Duodenal mucosa (tissue), 2 donors: ENCODE results near the gene DEAF1.
"Not testable (repeated sequence)": the region's sequence is repeated elsewhere in the genome, so short reads cannot be mapped to it uniquely, and the experiment has no call there.

Source experiments
- H3K27ac ChIP-seq: one replicate; pipeline ENCODE4 v1.7.0; 2013; ENCODE audit warnings: low read depth, low read length
- H3K27me3 ChIP-seq, 2 donors: one replicate each; pipeline ENCODE4 v1.7.0; 2013; ENCODE audit warnings: low read length in 2 of 2, control low read depth in 1 of 2; ENCODE audit not compliant: insufficient read depth in 2 of 2, control insufficient read depth in 1 of 2
- H3K36me3 ChIP-seq, 2 donors: one replicate each; pipeline ENCODE4 v1.7.0; 2013; ENCODE audit warnings: low read length in 2 of 2, control low read depth in 1 of 2; ENCODE audit not compliant: insufficient read depth in 2 of 2, control insufficient read depth in 1 of 2
- H3K4me1 ChIP-seq, 2 donors: one replicate each; pipeline ENCODE4 v1.7.0; 2013; ENCODE audit warnings: low read length in 2 of 2, control low read depth in 1 of 2; ENCODE audit not compliant: insufficient read depth in 2 of 2, control insufficient read depth in 1 of 2
- H3K4me3 ChIP-seq, 2 donors: one replicate each; pipeline ENCODE4 v1.7.0; 2013; ENCODE audit warnings: low read length in 2 of 2, low read depth in 1 of 2
- H3K9ac ChIP-seq, 2 donors: one replicate each; pipeline ENCODE4 v1.7.0; 2013; ENCODE audit warnings: low read length in 2 of 2, low read depth in 1 of 2
- H3K9me3 ChIP-seq, 2 donors: one replicate each; pipeline ENCODE4 v1.7.0; 2013; ENCODE audit warnings: low read length in 2 of 2, control low read depth in 1 of 2; ENCODE audit not compliant: control insufficient read depth in 1 of 2

DEAF1 gene

GRCh38 chr11:647672-648158, 47.3 kb downstream of the DEAF1 start:
- H3K4me3 ChIP-seq, H3K4me1 ChIP-seq, H3K9me3 ChIP-seq, H3K27me3 ChIP-seq, H3K27ac ChIP-seq: not testable (repeated sequence)
- peak overlapping the region in 1 of 2 donors; percentile 2 for H3K9ac ChIP-seq
- peaks cover 0 to 13% of the 10 kb centered on the region in 2 donors for H3K36me3 ChIP-seq

GRCh38 chr11:646214-646613, 48.8 kb downstream of the DEAF1 start:
- no peaks in the 10 kb centered on the region for H3K27me3 ChIP-seq
- H3K27ac ChIP-seq = no peak overlapping the region
- no peaks in the 10 kb centered on the region for H3K4me1 ChIP-seq
- H3K9ac ChIP-seq = no peak overlapping the region
- no peaks in the 10 kb centered on the region for H3K9me3 ChIP-seq
- no peak overlapping the region for H3K4me3 ChIP-seq
- H3K36me3 ChIP-seq = peaks cover 0 to 13% of the 10 kb centered on the region in 2 donors

DNA sequence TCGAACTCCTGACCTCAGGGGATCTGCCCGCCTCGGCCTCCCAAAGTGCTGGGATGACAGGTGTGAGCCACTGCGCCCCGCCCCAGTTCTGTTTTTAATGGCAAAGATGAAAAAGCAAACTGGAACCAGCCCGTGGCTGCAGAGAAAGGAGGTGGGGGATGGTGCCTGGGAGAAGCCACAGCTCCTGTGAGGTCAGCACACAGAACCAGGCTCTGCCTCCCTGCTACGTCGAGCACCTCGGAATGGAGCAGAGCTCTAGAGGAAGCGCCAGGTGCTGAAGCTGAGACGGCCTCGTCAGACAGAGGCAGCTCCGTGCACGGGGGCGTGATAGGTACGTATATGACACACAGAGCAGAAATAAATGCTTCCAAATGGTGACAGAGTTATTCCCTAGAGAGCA, 49.5 kb downstream of the DEAF1 start:
- no peaks in the 10 kb centered on the region for H3K4me1 ChIP-seq
- peaks cover 0 to 13% of the 10 kb centered on the region in 2 donors for H3K36me3 ChIP-seq
- H3K9ac ChIP-seq = no peak overlapping the region
- no peak overlapping the region for H3K27ac ChIP-seq
- H3K27me3 ChIP-seq = no peaks in the 10 kb centered on the region
- no peak overlapping the region for H3K4me3 ChIP-seq
- no peaks in the 10 kb centered on the region for H3K9me3 ChIP-seq

- Histone ChIP-seq H3K27ac (no peak overlapping the region), H3K9me3 (no peaks in the 10 kb centered on the region), H3K27me3 (peaks cover 1 to 2% of the 10 kb centered on the region in 2 donors), H3K9ac (no peak overlapping the region), H3K36me3 (peaks cover 0 to 13% of the 10 kb centered on the region in 2 donors), H3K4me3 (no peak overlapping the region), H3K4me1 (no peaks in the 10 kb centered on the region)
These were observed 50.9 kb downstream of the DEAF1 start for GRCh38 chr11:643849-644738.

- H3K27me3 ChIP-seq = peaks cover 7 to 8% of the 10 kb centered on the region in 2 donors
- no peaks in the 10 kb centered on the region for H3K4me1 ChIP-seq
- H3K36me3 ChIP-seq = peaks cover 0 to 13% of the 10 kb centered on the region in 2 donors
These were observed 51.7 kb downstream of the DEAF1 start for GRCh38 chr11:643366-643765.

DNA sequence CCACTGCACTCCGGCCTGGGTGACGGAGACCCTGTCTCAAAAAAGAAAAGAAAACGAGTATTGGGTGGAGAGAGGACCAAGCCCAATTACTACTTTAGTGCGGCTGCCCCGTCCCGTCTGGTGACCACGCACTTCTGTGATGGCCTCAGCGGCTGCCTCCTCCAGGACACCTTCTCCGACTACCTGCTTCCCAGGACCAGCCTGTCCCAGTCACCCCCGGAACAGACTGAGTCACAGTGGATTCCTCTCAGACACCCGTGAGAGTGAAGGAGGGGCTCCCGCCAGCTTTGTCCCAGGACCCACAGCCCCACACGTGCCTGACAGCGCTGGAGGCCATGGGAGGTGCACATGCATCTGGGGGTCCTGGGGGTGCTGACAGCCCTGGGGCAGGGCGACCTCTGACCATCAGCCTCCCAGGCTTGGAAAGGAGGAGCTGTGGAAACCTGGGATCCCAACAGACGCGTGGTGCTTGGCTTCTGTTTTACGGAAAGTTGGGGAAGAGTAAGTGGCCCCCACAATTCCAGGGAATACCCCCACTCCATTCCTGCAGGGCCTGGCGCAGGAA, 53.1 kb downstream of the DEAF1 start:
- Histone ChIP-seq H3K27me3 (peaks cover 17 to 20% of the 10 kb centered on the region in 2 donors), H3K9ac (no peak overlapping the region), H3K9me3 (no peaks in the 10 kb centered on the region), H3K4me3 (no peak overlapping the region), H3K27ac (no peak overlapping the region), H3K36me3 (peaks cover 0 to 13% of the 10 kb centered on the region in 2 donors), H3K4me1 (peaks cover 6 to 7% of the 10 kb centered on the region in 2 donors)

More at GRCh38 chr11:643366-643765, 51.7 kb downstream of the DEAF1 start:
- no peak overlapping the region for H3K27ac ChIP-seq
- no peak overlapping the region for H3K9ac ChIP-seq
- no peaks in the 10 kb centered on the region for H3K9me3 ChIP-seq
- H3K4me3 ChIP-seq = no peak overlapping the region

- peaks cover 0 to 13% of the 10 kb centered on the region in 2 donors for H3K36me3 ChIP-seq
- H3K27me3 ChIP-seq = peaks cover 17 to 20% of the 10 kb centered on the region in 2 donors
- no peak overlapping the region for H3K4me3 ChIP-seq
- H3K27ac ChIP-seq = no peak overlapping the region
- no peak overlapping the region for H3K9ac ChIP-seq
- H3K4me1 ChIP-seq = peaks cover 6 to 7% of the 10 kb centered on the region in 2 donors
- H3K9me3 ChIP-seq = no peaks in the 10 kb centered on the region
These were observed 54.9 kb downstream of the DEAF1 start for GRCh38 chr11:640021-640706.

DNA sequence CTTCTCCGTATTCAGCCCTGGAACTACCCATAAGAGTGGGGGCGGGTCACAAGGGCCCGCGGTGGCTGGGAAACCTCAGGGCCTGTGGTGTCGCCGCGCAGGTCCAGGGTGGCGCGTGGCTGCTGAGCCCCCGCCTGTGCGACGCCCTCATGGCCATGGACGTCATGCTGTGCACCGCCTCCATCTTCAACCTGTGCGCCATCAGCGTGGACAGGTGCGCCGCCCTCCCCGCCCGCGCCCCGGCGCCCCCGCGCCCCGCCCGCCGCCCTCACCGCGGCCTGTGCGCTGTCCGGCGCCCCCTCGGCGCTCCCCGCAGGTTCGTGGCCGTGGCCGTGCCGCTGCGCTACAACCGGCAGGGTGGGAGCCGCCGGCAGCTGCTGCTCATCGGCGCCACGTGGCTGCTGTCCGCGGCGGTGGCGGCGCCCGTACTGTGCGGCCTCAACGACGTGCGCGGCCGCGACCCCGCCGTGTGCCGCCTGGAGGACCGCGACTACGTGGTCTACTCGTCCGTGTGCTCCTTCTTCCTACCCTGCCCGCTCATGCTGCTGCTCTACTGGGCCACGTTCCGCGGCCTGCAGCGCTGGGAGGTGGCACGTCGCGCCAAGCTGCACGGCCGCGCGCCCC, 55.6 kb downstream of the DEAF1 start:
- Histone ChIP-seq H3K4me3 (no peak overlapping the region), H3K9ac (no peak overlapping the region), H3K27ac (no peak overlapping the region), H3K36me3 (peaks cover 0 to 11% of the 10 kb centered on the region in 2 donors), H3K27me3 (peaks cover 17 to 20% of the 10 kb centered on the region in 2 donors), H3K9me3 (no peaks in the 10 kb centered on the region), H3K4me1 (peaks cover 6 to 7% of the 10 kb centered on the region in 2 donors)

- Histone ChIP-seq H3K9ac (no peak overlapping the region), H3K9me3 (no peaks in the 10 kb centered on the region), H3K27ac (no peak overlapping the region), H3K27me3 (peaks cover 17 to 20% of the 10 kb centered on the region in 2 donors), H3K36me3 (peaks cover 0 to 5% of the 10 kb centered on the region in 2 donors), H3K4me1 (peaks cover 6 to 7% of the 10 kb centered on the region in 2 donors), H3K4me3 (no peak overlapping the region)
These were observed 56.2 kb downstream of the DEAF1 start for GRCh38 chr11:638631-639331.
